Stimulated activated CD8-positive, alpha-beta memory T cell treated with anti-CD3 and anti-CD28 coated beads, Interleukin-12 subunit alpha, Interleukin-12 subunit beta, amount 100 ng/mL, for 24 hours (primary cell): ENCODE results near the gene PAX2.

Source experiments
- DNase-seq: peaks from one replicate; pipeline ENCODE4 v3.0.0-alpha.2; 2020; ENCODE audit errors: extremely low read depth

Gene PAX2

DNA sequence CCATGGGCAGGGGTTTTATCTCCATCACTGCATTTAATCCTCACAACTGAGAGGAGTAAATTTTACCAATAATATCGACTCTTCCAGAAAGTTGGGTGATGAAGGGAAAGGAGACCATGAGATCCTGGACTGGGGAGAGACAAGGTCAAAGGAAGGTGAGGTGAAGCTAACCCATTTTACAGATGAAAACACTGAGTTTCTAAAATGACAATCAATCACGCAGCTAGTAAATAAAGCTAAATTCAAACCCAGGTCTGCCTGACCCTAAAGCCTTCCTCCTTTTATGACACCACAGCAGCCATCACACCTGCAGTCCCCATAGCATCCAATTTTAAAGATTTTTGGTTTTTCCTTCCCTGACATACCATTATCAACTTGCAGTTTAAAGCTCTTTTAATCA lies 103.4 kb downstream of the PAX2 start:
- no peak for DNase-seq

DNA sequence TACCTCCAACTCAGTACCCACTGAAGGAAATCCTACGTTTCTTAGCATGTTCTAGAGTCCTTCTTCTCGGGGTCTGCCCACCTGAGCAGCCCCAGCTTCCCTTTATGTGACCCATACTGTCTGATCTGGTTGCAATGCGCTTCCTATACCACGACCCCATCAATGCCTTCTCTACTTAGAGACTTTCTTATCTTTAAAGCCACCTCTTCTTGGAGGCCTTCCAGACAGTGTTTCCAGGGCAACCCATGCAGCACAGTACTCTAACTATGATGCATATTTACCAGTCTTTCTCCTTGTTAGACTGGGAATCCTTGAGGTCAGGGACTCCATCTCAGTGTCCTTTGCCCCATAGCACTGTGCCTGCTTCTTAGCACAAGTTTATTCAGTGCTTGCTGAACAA lies 112.9 kb downstream of the PAX2 start:
- DNase-seq: no peak

DNA sequence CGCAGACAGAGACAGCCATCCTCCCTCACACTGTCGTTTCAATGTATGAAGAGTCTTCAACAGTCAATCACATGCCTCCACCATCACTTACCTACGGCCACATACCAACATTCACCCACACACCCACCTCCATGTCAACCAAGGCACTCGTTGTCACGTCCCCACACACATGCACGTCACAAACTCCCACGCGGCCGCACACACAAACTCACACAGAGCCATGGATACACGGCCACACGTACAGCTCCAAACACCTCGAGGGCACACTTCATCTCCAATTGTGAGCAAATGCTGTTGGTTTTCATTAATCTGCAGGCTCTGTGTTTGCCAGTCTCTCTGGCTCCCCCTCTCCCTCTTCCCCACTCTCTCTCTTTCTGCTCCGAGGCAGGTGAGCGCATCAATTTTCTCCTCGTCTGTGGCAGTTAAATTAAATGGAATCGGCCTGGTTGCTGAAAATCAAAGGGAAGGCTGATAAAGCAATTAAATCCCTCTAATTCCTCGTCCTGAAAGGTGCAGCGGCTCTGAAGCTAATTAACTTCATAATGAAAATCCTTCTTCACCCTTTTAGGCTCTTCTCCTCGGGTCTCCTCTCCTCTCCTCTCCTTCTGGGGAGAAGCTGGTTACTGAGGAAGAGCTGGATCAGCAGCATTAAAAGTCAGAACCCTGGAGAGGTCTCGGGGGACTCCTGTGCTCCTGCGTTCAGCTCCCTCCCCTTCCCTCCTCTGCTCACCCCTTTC lies 113.5 kb downstream of the PAX2 start:
- no peak for DNase-seq

DNA sequence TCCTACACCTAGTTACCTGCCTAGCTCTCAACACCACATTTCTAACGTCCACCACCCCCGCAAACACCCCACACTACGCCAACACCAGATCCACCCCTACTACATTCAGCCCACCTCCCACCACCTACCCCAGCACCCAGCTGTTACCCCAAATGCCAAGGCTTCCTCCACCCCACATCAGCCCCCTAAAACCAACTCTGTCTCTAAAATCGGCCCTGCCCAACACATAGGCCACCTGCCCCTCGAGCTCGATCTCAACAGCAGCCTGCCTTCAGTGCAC lies 114.0 kb downstream of the PAX2 start:
- DNase-seq: no peak

DNA sequence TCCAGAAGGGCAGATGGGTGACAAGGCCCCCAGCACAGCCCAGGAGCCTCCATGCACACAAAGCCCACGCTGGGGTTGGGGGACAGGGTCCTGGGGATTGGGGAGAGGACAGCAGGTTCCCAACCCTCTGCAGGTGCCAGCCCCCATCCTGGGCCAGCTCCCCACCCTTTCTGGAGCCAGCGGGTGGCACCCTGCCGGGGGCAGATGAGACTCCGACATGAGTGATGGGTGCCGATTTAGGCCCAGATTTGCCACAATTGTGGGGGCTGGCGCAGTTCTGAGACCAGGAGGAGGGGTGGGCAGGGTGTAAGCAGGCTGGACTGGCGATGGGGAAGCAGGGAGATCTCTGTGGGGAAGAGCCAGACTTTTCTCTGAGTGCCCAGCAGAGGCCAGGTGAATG lies 118.1 kb downstream of the PAX2 start:
- DNase-seq: no peak

DNA sequence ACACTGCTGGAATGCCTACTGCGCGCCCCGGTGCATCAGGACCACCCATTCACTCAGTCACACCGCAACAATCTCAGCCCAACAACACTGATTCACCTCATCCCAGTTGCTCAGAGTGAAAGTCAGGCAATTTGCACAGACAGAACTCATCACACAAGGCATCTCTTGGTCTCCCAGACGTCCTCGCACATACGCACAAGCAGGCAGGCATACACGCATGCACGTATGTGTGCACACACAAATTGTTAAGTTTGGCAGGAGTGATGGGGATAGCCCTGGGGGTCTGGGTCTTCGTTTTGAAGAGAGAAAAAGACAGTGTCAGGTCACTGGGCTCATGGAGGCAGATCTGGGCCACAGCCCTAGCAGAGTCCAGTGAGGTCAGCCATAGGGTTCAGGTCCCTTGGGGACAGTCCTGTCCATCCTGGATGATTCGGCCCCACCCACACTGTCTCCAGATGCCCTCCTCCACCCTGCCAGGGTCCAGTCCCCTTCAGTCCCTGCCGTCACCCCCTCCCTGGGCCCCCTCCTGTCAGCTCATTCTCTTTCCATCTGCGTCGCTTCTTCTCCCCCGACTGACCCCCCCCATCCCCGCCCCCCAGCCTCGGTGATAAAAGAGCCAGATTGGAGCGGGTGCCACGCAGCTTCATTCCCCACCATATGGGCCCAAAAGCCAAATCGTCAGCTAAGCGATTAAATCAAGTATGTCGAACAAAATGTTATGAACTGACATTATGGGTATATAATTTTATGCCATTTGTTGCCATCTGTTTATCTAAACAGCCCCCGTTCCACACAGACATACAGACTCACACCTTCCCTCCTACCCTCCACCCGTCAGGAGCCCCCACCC lies 118.9 kb downstream of the PAX2 start:
- DNase-seq: no peak

DNA sequence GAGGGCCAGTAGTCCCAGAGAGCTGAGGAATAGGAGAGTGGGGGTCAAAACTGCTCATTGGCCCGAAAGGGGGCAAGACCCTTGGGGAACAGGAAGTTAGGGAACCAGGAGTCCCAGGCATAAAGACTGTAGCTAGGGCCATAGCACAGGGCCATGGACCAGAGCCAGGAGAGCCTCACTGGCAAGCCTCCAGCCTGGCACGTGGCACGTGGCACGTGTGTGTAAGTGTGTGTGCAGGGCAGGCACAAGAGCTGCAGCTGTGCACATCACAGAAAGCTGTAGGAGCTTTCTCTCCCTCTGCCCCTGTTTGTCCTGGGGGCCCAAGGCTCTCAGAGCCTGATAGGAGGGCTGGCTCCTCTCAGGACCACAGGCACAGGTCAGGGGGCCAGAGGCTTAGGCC lies 119.6 kb downstream of the PAX2 start:
- no peak for DNase-seq

DNA sequence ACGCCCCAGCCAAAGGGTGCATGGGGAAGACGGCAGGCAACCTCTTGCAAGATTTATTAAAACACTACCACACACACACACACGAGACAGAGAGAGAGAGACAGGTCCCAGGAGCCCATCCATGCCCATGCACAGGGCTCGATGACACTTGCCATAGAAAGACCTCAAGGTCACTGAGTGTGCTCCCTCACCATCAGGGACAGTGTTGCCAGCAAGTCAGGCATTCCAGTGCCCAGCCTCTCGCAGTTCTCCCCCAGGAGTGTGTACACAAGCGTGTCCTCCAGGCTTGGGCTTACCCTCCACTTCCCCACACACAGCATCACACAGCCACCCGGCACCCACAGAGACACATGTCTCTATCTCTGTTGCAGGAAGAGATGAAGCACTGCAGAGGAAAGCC lies 120.6 kb downstream of the PAX2 start:
- DNase-seq: no peak

DNA sequence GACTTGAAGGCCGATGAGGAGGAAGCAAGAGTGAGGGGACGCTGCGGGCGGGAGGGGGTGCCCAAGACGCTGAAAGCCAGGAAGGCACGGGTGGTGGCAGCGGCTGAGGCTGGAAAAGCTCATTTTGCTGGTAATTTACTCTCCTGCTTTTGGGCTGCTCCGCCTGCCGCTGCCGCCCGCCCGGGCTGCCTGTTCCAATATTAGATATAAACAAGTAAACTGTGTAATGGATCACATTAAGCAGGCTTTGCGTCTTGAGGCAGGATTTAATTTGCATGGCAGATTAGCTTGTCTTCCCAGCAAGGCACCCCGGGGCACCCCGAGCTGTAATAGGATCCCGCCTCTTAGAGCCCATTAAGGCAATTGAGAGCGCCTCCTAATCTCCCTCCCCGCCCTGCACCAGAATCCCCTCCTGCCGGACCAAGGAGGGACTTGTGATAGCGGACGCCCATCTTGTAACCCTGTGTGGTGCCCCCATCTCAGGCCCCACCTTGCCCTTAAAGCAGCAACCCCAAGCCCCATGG lies 121.3 kb downstream of the PAX2 start:
- no peak for DNase-seq

DNA sequence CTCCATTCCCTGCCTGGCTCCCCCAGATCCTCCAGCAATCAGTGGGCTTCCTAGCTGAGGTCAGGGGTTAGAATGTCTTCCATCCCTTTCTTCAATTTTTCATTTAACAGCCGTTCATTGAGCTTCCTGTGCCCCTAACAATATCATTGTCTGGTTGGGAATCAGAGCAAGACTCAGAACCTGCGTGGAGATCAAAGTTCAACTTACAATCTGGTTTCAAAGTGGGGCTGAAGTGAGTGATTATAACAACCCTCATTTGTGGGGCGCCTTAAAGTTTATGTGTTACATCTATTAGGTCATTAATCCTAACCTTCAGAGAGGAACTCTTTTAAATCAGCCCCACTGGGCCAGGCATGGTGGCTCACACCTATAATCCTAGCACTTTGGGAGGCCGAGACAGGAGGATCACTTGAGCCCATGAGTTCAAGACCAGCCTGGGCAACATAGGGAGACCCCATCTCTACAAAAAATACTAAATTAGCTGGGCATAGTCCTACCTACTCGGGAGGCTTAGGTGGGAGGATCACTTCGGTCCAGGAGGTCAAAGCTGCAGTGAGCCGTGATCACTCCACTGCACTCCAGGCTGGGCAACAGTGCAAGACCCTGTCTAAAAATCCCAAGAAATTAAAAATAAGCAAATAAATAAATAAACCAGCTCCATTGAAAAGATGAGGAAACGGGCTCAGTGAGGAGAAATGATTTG lies 122.0 kb downstream of the PAX2 start:
- DNase-seq: no peak

DNA sequence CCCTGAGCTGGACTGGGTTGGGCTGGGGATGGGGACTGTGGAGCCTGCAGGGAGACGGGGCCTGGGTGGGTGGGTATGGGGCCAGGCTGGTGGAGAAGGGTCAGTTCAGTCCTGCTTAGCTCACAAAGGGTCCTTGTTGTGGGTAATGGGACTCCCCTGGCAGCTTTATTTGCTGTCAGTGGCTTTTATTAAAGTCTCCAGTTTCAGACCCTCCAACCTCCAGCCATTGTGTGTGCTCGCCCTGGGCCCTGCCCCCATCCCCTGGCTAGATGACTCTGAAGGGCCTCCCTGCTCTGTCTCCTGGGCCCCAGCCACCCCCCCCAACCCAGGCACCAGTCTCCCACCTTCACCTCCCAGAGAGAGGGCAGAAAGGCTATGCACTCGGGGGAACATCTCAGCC lies 123.0 kb downstream of the PAX2 start:
- DNase-seq: no peak

DNA sequence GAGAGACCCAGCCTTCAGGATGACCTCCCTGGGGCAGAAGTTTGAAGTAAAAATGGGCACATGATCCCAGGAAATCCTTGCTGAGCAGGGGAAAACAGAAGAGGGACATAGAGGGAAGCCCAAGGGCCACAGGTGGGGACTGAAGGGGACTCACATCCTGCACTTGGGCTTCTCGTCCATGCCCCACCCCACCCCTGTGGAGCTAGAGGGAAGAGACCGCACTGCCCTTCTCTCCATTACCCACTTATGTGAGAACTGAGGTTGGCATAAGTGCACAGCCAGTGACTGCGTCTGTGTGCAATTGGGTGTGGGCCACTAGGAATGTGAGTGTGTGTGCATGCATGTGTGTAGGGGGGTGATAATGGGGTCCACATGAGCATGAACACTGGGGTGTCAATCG lies 124.0 kb downstream of the PAX2 start:
- no peak for DNase-seq

DNA sequence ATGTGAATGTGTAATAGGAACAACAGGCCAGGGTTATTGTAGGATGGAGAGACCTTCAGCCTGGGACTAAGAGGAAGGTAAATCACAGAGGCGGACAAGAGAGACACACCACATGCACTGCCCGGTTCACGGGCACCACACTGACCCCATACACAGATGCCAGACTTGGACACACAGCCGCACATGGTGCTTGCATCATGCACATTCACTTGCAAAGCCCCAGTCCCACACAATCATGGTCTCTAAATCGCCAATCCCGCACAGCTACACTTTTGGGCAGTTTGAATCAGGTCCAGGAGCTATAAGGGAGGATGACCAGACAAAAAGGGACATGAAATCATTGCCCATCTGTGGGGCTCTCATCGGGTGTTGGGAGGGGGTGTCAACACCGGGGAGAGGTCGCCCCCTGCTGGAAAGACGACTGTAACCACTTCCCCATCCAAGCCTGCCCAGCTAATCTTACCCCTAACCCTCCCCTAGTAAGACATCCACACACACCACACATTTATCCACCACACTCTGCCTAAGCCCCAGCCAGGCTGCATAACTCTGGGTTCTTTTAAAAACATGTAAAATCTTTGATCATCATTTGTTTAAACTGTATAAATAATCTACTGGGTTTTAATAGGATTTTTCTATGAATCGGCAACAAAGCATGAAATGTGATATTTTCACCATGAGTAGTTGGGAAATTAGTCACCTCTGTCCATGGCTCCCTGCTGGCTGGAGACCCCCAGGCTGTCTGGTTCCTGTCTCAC lies 126.8 kb downstream of the PAX2 start:
- peak; percentile 8 for DNase-seq

DNA sequence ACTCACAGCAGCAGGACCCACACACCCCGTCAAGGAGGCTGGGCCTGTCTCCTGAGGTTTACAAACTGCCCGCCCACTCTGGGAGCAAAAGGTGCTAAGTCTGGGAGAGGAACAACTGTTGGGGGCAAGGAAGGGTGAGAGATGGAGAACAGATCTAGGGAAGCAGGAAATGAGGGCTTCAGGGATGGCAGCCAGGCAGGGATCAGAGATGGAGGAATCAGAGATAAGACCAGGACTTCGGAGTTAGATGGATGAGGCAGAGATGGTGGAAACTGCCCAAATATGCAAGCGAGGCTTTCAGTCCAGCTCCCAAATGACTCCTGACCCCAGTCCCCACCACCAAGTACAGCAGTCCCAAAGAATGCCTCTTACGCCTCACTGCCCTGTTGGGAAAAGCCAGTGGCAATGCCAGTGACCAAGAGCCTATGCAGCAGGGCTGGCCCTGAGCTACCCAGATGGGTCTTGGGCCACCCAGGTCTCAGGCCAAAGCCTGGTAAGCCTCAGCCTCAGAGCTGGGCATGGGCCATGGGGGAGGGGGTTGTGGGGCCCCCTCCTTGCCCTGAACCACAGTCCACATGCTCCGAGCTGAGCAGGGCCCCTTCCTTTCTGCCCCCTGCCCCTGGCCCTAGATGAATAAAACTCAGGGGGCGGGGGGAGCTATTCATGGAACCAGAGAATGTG lies 127.9 kb downstream of the PAX2 start:
- no peak for DNase-seq

DNA sequence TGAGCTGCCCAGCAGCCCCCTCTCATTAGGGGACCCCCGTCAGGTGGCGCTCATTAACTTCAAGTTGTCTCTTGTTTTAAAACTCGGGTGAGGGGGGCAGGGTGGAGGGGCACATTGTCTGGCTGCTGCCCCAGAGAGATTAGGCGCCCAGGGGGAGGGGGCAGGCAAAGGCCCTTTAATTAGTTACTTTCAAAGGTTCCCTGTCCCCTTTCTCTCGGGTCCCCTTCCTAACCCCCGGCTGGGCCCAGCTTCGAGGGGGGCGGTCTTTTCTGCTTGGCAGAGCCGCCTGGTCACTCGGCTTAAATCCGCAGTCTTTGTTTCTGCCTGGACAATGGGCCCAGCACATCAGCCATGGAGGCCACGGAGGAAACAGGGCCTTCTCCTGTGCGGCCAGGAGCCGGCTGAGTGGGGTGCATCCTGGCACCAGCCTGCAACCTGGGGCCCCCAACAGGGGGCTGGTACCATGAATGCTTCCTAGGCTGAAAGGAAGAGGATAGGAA lies 128.5 kb downstream of the PAX2 start:
- no peak for DNase-seq

DNA sequence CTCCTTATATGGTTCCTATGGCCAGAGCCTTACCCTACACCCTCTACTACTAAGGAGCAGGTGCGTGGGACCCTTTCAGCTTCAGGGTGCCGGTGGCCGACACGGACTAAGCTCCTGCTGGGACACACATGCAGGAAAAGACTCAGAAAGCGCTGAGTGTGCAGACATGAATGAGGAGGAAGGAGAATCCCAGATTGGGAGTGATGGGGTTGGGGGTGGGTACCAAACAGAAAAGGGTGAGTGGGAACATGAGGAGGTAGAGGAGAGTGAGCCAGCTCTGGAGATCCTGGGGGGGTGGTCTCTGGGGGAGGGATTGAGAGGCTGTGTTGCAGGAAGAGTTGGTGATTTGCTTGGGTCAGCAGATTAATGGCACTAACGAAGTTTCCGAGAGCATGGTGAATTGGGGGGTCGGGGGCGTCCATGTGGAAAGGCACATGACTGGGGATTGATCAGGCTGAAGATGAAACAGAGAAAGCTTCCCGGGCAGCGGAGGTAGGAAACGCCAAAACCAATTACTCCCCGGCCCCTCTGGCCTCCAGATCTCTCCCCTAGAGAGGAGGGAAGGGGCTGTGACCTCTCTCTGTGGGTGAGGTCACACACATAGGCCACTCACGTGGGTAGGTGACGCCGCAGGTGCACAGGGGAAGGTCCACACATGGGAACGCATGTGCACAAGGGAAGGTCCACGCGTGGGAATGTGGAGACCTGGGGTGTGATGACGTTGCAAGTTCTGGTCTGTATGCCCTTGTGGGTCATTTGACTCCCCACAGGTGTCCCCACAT lies 129.5 kb downstream of the PAX2 start:
- DNase-seq: no peak

DNA sequence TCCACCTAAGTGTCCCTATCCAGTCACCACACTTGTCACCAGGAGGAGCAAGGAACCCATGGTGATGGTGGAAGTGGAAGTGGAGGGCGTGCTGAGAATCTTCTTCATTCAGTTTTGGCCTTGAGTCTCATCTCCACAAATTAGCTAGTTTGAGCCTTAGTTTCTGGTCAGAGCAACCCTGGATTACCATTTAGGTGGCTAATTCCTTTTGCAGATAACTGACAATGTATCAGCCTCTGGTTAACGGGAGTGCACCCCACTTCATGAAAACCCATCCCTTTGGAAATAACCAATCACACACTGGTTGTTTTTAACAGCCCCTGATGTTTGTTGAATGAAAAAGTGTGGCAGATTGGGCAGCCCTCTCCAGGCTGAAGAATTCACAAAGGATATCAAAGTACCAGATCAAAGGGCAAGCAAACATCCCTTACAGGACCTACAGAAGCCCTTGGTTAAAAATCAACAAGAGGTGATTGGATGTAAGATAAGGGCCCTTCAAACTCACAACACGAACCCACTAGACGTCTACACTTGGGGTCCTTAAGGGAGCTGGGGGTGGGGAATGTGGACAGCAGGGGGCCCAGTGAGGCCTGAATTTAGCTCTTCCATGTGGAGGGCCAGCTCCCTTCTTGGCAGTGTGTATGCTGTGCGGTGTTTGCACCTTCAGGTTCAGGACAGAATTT lies 130.2 kb downstream of the PAX2 start:
- DNase-seq: no peak

DNA sequence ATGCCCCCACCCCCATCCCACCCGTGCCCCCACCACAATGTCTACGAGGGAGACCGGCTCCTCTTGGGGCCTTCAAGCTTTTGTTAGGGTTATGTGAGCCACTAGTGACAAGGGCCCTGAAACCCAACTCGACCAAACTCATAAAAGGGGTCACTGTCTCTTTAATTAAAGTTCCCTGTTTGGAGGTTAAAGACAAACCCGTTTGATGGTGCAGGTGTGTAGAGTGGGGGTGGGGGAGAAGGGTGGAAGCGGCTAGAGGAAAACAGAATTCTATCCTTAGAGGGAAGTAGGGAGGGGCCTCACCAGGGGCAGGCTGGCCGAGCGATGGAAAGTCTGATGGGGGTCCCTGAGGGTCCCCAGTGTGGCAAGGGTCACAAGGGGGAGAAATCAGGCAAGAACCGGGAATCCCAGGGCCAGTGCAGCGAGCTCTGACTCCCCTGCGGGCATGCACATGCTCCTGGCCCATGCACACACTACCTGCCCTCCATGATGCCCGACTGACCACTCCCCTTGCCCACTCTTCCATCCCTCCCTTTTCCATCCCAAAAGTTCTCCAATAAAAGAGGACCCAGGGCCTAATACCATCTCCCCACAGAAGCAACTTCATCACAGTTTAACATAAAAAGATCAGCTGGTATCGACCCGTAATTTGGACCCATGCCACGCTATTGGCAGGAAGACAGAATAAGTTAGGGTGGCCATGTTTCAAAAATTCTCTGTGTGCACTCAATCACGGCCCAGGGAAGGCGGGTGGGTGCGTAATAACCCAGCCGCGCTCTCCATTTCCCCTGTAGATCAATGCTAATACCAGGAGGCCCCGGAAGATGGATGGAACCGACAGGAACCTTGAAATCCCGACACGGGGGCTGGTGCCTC lies 131.4 kb downstream of the PAX2 start:
- no peak for DNase-seq

DNA sequence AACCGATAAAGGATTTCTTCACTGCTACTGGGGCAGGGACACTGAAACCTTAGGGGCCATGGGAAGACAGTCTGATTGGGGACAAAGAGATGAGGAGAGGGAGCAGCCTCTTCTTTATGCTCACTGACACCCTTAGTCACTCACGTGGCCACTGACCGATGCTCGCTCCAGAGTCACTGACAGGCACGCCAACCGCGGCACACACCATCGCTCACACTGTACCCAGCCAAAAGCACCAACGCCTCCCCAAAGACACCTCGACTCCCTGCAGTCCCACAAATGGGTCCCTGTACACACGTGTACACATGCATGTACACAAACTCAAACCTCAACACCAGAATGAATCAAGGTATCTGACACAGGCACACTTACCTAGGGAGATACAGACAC lies 132.1 kb downstream of the PAX2 start:
- no peak for DNase-seq
